ENCODE results near the gene WDR5. TPM values are rescaled to one million over a fixed set of nuclear protein-coding genes. Genes with fewer than 3 reads are reported as not detected.

Gene WDR5
- total and polyA plus RNA-seq, 3 donors from 2014 or later = 52.4 to 91.4 (median 54.9) TPM

GRCh38 chr9:134163371-134164196 lies 27.7 kb downstream of the WDR5 start:
- no peaks in the 10 kb centered on the region for H3K9me3 ChIP-seq
- no peak overlapping the region for H3K27ac ChIP-seq
- H3K4me1 ChIP-seq = peaks cover 2% of the 10 kb centered on the region
- 3 to 4% methylated on average over 45 to 73 of the region's 80 CpGs for WGBS, 2 donors
- H3K27me3 ChIP-seq = no peaks in the 10 kb centered on the region
- no peaks in the 10 kb centered on the region for H3K36me3 ChIP-seq (ENCODE audit: low read depth, missing control alignments)
- no peak overlapping the region for H3K4me3 ChIP-seq
- TF ChIP-seq POLR2A (IDR thresholded peaks at IDR 0.05) = no peak
- TF ChIP-seq CTCF (IDR thresholded peaks at IDR 0.05) = peak; percentile 24 to 28 (median 25)
- peak; percentile 62 for DNase-seq
- intact Hi-C loops (cut with DNase I; ENCODE audit: low total_unique reads) = no loop called here

- 0% methylated on average over 8 to 16 of the region's 50 CpGs for WGBS, 2 donors
- intact Hi-C loops (cut with DNase I; ENCODE audit: low total_unique reads) = no loop called here
- H3K27ac ChIP-seq = no peak overlapping the region
- peaks cover 2% of the 10 kb centered on the region for H3K4me1 ChIP-seq
- no peak for DNase-seq
- H3K9me3 ChIP-seq = no peaks in the 10 kb centered on the region
- no peaks in the 10 kb centered on the region for H3K36me3 ChIP-seq (ENCODE audit: low read depth, missing control alignments)
- no peak overlapping the region for H3K4me3 ChIP-seq
- no peaks in the 10 kb centered on the region for H3K27me3 ChIP-seq
- TF ChIP-seq POLR2A (IDR thresholded peaks at IDR 0.05) (no peak), CTCF (IDR thresholded peaks at IDR 0.05) (no peak)
Observed at GRCh38 chr9:134164879-134165278, 29.0 kb downstream of the WDR5 start.

DNA sequence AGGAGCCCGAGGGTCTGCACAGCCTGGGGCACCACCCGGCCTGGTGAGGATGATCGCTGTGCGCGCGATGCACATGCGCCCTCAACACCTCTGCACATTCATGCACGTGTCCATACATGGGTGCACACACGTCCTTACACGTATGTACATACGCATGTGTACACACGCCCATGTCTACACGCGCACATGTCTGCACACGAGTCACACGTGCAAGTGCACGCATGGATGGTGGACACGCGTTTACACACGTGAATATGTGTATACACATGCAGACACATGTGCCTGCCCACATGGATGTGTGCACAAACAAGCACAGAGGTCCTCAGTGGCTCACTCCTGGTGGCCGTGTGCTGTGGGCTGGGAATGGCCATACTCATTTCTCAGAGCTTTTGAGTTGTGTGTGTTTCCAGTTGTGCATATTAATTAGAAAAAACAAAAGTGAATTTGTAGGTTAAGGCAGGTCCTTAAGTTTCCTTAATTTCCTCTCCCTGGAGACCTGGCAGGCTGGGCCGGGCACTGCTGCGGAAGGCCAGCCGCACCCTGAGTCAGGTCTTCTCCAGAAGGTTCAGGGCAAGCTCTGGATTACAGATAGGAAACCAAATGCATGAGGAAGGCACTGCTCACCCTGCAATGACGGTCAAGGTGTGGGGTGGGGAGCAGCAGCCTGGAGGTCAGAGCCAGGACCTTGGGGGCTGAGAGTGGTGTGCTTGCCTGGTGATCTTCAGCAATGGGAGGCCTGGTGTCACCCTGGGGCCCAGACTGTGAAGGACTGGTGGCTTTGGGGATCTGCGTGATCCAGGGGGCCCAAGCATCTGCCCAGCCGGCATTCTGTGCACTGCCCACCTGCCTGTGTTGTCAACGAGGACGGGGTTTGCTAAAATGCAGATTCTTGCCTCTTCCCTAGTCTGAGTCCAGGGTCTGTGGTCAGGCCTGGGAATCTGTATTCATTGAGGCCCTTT lies 29.8 kb downstream of the WDR5 start:
- H3K9me3 ChIP-seq = no peaks in the 10 kb centered on the region
- intact Hi-C loops (cut with DNase I; ENCODE audit: low total_unique reads) = no loop called here
- 22 to 39% methylated on average over 20 to 28 of the region's 29 CpGs for WGBS, 2 donors
- DNase-seq = peak; percentile 43
- H3K4me1 ChIP-seq = peaks cover 2% of the 10 kb centered on the region
- H3K4me3 ChIP-seq = no peak overlapping the region
- TF ChIP-seq POLR2A (IDR thresholded peaks at IDR 0.05) (no peak), CTCF (IDR thresholded peaks at IDR 0.05) (no peak)
- no peaks in the 10 kb centered on the region for H3K36me3 ChIP-seq (ENCODE audit: low read depth, missing control alignments)
- no peak overlapping the region for H3K27ac ChIP-seq
- no peaks in the 10 kb centered on the region for H3K27me3 ChIP-seq

DNA sequence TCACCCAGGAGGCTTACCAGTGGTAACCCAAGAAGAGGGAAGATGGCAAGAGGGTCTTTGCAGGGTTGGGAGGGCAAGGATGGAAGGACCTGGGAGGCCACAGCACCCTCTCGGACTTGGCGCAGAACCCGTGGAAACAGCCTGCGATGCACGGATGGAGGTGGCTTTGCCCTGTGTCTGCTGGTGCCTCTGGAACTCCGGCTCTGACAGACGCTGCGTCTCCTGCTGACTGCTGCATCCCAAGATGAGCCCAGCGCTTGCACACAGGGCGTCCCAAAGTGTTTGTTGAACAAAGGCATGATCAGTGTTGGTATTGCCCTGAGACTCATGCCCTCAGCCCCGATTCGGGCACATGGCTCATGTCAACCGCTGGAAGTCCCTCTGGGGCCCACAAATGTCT lies 30.5 kb downstream of the WDR5 start:
- no peak for TF ChIP-seq POLR2A (IDR thresholded peaks at IDR 0.05)
- TF ChIP-seq CTCF (IDR thresholded peaks at IDR 0.05) = no peak
- H3K4me1 ChIP-seq = peaks cover 2% of the 10 kb centered on the region
- WGBS, 2 donors = 94 to 95% methylated on average over 13 of the region's 13 CpGs

More for the DNA sequence above, 30.5 kb downstream of the WDR5 start:
- Histone ChIP-seq H3K27ac (no peak overlapping the region), H3K9me3 (no peaks in the 10 kb centered on the region), H3K4me3 (no peak overlapping the region), H3K36me3 (ENCODE audit: low read depth, missing control alignments) (no peaks in the 10 kb centered on the region), H3K27me3 (no peaks in the 10 kb centered on the region)
- intact Hi-C loops (cut with DNase I; ENCODE audit: low total_unique reads) = no loop called here
- DNase-seq = no peak

Data from testis (tissue), 3 donors.